Measurements from ENCODE around the gene NDUFA8.

GRCh38 chr9:122124528-122124927 is 35.1 kb downstream of the NDUFA8 start:
- TF ChIP-seq CTCF (IDR thresholded peaks at IDR 0.05) = no peak
- TF ChIP-seq POLR2AphosphoS5 (IDR thresholded peaks at IDR 0.05) = no peak
- TF ChIP-seq EP300 (IDR thresholded peaks at IDR 0.05) = no peak
- TF ChIP-seq POLR2A (IDR thresholded peaks at IDR 0.05) = no peak
